OCI-LY7 (cell line): ENCODE data around the gene SIGLECL1. TPM values are rescaled to one million over a fixed set of nuclear protein-coding genes. Genes with fewer than 3 reads are reported as not detected.

Experiments used
- BruUV-seq: library from RNA; stranded (reverse); fragments of 400-500 nt; replicated peaks from 2 replicates; lab custom pipeline; 2021; lab: Mats Ljungman, UMichigan
- CTCF ChIA-PET: fragments of 300-600 bp; sonication (Branson Sonifier 250); formaldehyde crosslinking; loops from one replicate; lab custom pipeline; 2022; ENCODE audit warnings: antibody characterized with exemption; ENCODE audit not compliant: unreplicated experiment; lab: Charles Lee
- POLR2A ChIA-PET: fragments of 300-600 bp; sonication (Branson Sonifier 250); formaldehyde crosslinking; loops from one replicate; lab custom pipeline; 2022; ENCODE audit warnings: antibody characterized with exemption; lab: Charles Lee
- DNase-seq: peaks from one replicate; pipeline ENCODE4 v3.0.0-alpha.2; 2015; ENCODE audit warnings: low spot score
- H2AFZ ChIP-seq: fragments of 200-600 bp; sonication (generic), shearing (Covaris generic); 2 replicates; pipeline ENCODE4 v1.6.1; 2014; ENCODE audit warnings: mild to moderate bottlenecking, antibody characterized with exemption, low read length, moderate library complexity
- H3K27ac ChIP-seq: fragments of 200-600 bp; sonication (generic); 2 replicates; pipeline ENCODE4 v1.5.1; 2014; ENCODE audit warnings: mixed run types, low read depth, mild to moderate bottlenecking, moderate library complexity, low read length, inconsistent platforms; ENCODE audit not compliant: poor library complexity, severe bottlenecking
- H3K36me3 ChIP-seq: fragments of 200-600 bp; sonication (generic); 2 replicates; pipeline ENCODE4 v1.6.1; 2014; ENCODE audit warnings: mild to moderate bottlenecking, antibody characterized with exemption, low read length, moderate library complexity, mixed read lengths; ENCODE audit not compliant: insufficient read depth
- H3K4me1 ChIP-seq: fragments of 200-600 bp; sonication (generic); 2 replicates; pipeline ENCODE4 v1.5.1; 2014; ENCODE audit warnings: mild to moderate bottlenecking, low read length; ENCODE audit not compliant: insufficient read depth, poor library complexity, severe bottlenecking
- H3K4me2 ChIP-seq: fragments of 200-600 bp; sonication (generic); 2 replicates; pipeline ENCODE4 v1.6.1; 2014; ENCODE audit warnings: mild to moderate bottlenecking, low read length
- H3K4me3 ChIP-seq: fragments of 200-600 bp; sonication (generic); 2 replicates; pipeline ENCODE4 v1.5.1; 2014; ENCODE audit warnings: mild to moderate bottlenecking, low read depth, low read length; ENCODE audit not compliant: poor library complexity, severe bottlenecking
- H3K79me2 ChIP-seq: fragments of 200-600 bp; sonication (generic); 2 replicates; pipeline ENCODE4 v1.6.1; 2016; ENCODE audit warnings: low read depth, mild to moderate bottlenecking, low read length, moderate library complexity, mixed read lengths; ENCODE audit not compliant: insufficient read depth
- H3K9me2 ChIP-seq: fragments of 200-600 bp; sonication (generic); 2 replicates; pipeline ENCODE4 v1.6.1; 2016; ENCODE audit warnings: mild to moderate bottlenecking, low read length, mixed read lengths; ENCODE audit not compliant: insufficient read depth
- H3K9me3 ChIP-seq: fragments of 200-600 bp; sonication (generic); 2 replicates; pipeline ENCODE4 v1.6.1; 2014; ENCODE audit warnings: mild to moderate bottlenecking, mixed run types, low read length, mixed read lengths
- H4K20me1 ChIP-seq: fragments of 200-600 bp; sonication (generic); 2 replicates; pipeline ENCODE4 v1.6.1; 2014; ENCODE audit warnings: mild to moderate bottlenecking, antibody characterized with exemption, low read length, moderate library complexity, mixed read lengths; ENCODE audit not compliant: insufficient read depth
- EZH2phosphoT487 ChIP-seq: fragments of 200-600 bp; sonication (generic); IDR thresholded peaks from 2 replicates; pipeline ENCODE4 v1.6.1; 2018; ENCODE audit warnings: low read depth, borderline replicate concordance, mild to moderate bottlenecking, mixed run types, antibody characterized with exemption, low read length, moderate library complexity, mixed read lengths
- intact Hi-C: fragments of 100-400 bp; cut with micrococcal nuclease; formaldehyde crosslinking; loops from one replicate; pipeline ENCODE4 v1.10.0; 2022; ENCODE audit not compliant: unreplicated experiment
- total RNA-seq, 2 experiments: library from RNA; depleted of rRNA in 1 of 2; stranded (reverse); fragments of >200 nt in 1 of 2; shearing (Covaris generic) in 1 of 2; gene quantifications; 2 replicates each; pipeline ENCODE4 v1.2.3, GENCODE V29; 2014 to 2022
- TF ChIP-seq, protein P1 (sequence below): fragments of 200-600 bp; sonication (generic); conservative IDR thresholded peaks from 2 replicates; pipeline ENCODE4 v1.5.1; 2014; ENCODE audit warnings: mild to moderate bottlenecking, antibody characterized with exemption, low read length, moderate library complexity, mixed read lengths

Gene SIGLECL1
- total RNA-seq, 2 experiments from 2014 or later, result not detected

- Histone ChIP-seq H3K4me3 (no peak overlapping the region), H3K9me2 (no peaks in the 10 kb centered on the region), H3K4me1 (no peaks in the 10 kb centered on the region), H4K20me1 (no peaks in the 10 kb centered on the region), H3K4me2 (no peak overlapping the region), H3K79me2 (no peaks in the 10 kb centered on the region), H2AFZ (no peak overlapping the region), H3K27ac (no peak overlapping the region), H3K36me3 (no peaks in the 10 kb centered on the region), H3K9me3 (no peaks in the 10 kb centered on the region)
- no peak for DNase-seq
- TF ChIP-seq, protein P1, sequence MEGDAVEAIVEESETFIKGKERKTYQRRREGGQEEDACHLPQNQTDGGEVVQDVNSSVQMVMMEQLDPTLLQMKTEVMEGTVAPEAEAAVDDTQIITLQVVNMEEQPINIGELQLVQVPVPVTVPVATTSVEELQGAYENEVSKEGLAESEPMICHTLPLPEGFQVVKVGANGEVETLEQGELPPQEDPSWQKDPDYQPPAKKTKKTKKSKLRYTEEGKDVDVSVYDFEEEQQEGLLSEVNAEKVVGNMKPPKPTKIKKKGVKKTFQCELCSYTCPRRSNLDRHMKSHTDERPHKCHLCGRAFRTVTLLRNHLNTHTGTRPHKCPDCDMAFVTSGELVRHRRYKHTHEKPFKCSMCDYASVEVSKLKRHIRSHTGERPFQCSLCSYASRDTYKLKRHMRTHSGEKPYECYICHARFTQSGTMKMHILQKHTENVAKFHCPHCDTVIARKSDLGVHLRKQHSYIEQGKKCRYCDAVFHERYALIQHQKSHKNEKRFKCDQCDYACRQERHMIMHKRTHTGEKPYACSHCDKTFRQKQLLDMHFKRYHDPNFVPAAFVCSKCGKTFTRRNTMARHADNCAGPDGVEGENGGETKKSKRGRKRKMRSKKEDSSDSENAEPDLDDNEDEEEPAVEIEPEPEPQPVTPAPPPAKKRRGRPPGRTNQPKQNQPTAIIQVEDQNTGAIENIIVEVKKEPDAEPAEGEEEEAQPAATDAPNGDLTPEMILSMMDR, result no peak
- TF ChIP-seq EZH2phosphoT487, result no peak
- ChIA-PET POLR2A (interaction anchor here (0.6 to 1.0 kb wide), 2 partner anchors 10 to 462 kb away, joined by 3 read pairs; no protein-coding TSS in a partner anchor), CTCF (no interaction called here)
- intact Hi-C loops, result no loop called here
- BruUV-seq, result no TSS peak
Observed at GRCh38 chr19:51293571-51294210, 42.8 kb downstream of the SIGLECL1 start.

- Histone ChIP-seq H3K27ac (no peak overlapping the region), H3K9me2 (no peaks in the 10 kb centered on the region), H3K4me1 (no peaks in the 10 kb centered on the region), H3K79me2 (no peaks in the 10 kb centered on the region), H2AFZ (no peak overlapping the region), H4K20me1 (no peaks in the 10 kb centered on the region), H3K4me3 (no peak overlapping the region), H3K36me3 (no peaks in the 10 kb centered on the region), H3K9me3 (no peaks in the 10 kb centered on the region), H3K4me2 (no peak overlapping the region)
- ChIA-PET POLR2A (interaction anchor here (0.6 to 1.0 kb wide), 2 partner anchors 10 to 462 kb away, joined by 3 read pairs; no protein-coding TSS in a partner anchor), CTCF (no interaction called here)
- DNase-seq, result no peak
- BruUV-seq, result no TSS peak
- intact Hi-C loops, result no loop called here
- no peak for TF ChIP-seq EZH2phosphoT487
- TF ChIP-seq, protein P1, result no peak
Observed at GRCh38 chr19:51294211-51294976, 43.5 kb downstream of the SIGLECL1 start.

- no peak for DNase-seq
- CTCF ChIA-PET, result no interaction called here
Observed at GRCh38 chr19:51294977-51295375, 44.1 kb downstream of the SIGLECL1 start.

More at GRCh38 chr19:51294977-51295375, 44.1 kb downstream of the SIGLECL1 start:
- H3K4me2 ChIP-seq, result no peak overlapping the region
- no peak overlapping the region for H3K4me3 ChIP-seq
- H3K4me1 ChIP-seq, result no peaks in the 10 kb centered on the region
- POLR2A ChIA-PET, result no interaction called here
- no peak overlapping the region for H3K27ac ChIP-seq
- no peaks in the 10 kb centered on the region for H3K9me2 ChIP-seq
- no peaks in the 10 kb centered on the region for H3K36me3 ChIP-seq
- H3K9me3 ChIP-seq, result no peaks in the 10 kb centered on the region
- intact Hi-C loops, result no loop called here
- TF ChIP-seq, protein P1, result no peak
- TF ChIP-seq EZH2phosphoT487, result no peak
- no TSS peak for BruUV-seq
- no peaks in the 10 kb centered on the region for H4K20me1 ChIP-seq
- no peak overlapping the region for H2AFZ ChIP-seq
- no peaks in the 10 kb centered on the region for H3K79me2 ChIP-seq
